K562 (cell line): ENCODE measurements around the gene VPS35L. TPM values are rescaled to one million over a fixed set of nuclear protein-coding genes. Genes with fewer than 3 reads are reported as not detected.

Source experiments
- ARID1B ChIP-seq: fragments of 450-650 bp; IDR thresholded peaks from 2 replicates; pipeline ENCODE4 v1.6.1; 2016; ENCODE audit warnings: antibody characterized with exemption, mild to moderate bottlenecking, inconsistent platforms
- BRCA1 ChIP-seq, 2 experiments: fragments of 450-650 bp in 1 of 2; sonication (generic) in 1 of 2; formaldehyde crosslinking in 1 of 2; IDR thresholded peaks; 2 replicates each; pipeline versions ENCODE4 v1.5.0 to v1.6.1; 2017 to 2020; ENCODE audit warnings: mild to moderate bottlenecking in 1 of 2, missing genetic modification reagents in 1 of 2
- DEAF1 ChIP-seq: fragments of 450-650 bp; formaldehyde crosslinking; IDR thresholded peaks from 2 replicates; pipeline ENCODE4 v1.4.0; 2020; ENCODE audit warnings: mild to moderate bottlenecking, moderate library complexity
- HIVEP1 ChIP-seq: fragments of 250-450 bp; sonication (Bioruptor Pico); IDR thresholded peaks from 2 replicates; pipeline ENCODE4 v1.4.0; 2020; ENCODE audit warnings: mild to moderate bottlenecking
- HNRNPUL1 ChIP-seq: fragments of 200-400 bp; formaldehyde crosslinking; IDR thresholded peaks from 2 replicates; pipeline ENCODE4 v1.6.1; 2017; ENCODE audit warnings: low read length
- PML ChIP-seq: IDR thresholded peaks from 2 replicates; pipeline ENCODE4 v1.6.1; 2012; ENCODE audit warnings: low read length, inconsistent platforms
- RCOR1 ChIP-seq, 2 experiments: IDR thresholded peaks; 2 replicates each; pipeline ENCODE4 v1.6.1; 2012; ENCODE audit warnings: low read depth in 2 of 2, low read length in 2 of 2, borderline replicate concordance in 1 of 2, improper control_type of control experiment in 1 of 2
- THRAP3 ChIP-seq: fragments of 450-650 bp; IDR thresholded peaks from 2 replicates; pipeline ENCODE4 v1.6.1; 2016; ENCODE audit warnings: mild to moderate bottlenecking, inconsistent platforms, borderline replicate concordance
- ZFP30 ChIP-seq: fragments of 250-450 bp; sonication (Bioruptor Pico); IDR thresholded peaks from 2 replicates; pipeline ENCODE4 v1.8.0; 2022; ENCODE audit warnings: moderate library complexity, mild to moderate bottlenecking, inconsistent platforms, borderline replicate concordance
- ZNF174 ChIP-seq: fragments of 250-450 bp; sonication (Bioruptor Pico); IDR thresholded peaks from 2 replicates; pipeline ENCODE4 v1.4.0; 2020; ENCODE audit warnings: mild to moderate bottlenecking
- polyA plus RNA-seq, 8 experiments: library from polyadenylated mRNA; depleted of rRNA in 4 of 8; stranded (reverse) in 5 of 8; unstranded in 3 of 8; fragments of >200 nt; fragmentation: Nextera tagmentation in 2 of 8; fragmentation: Illumina TruSeq in 1 of 8; extraction: Ambion mirVana in 2 of 8; extraction: Trizol in 1 of 8; gene quantifications; 2 replicates each; pipeline versions ENCODE4 v1.2.1 to v1.2.3, GENCODE V29; 2011 to 2014; ENCODE audit warnings: inconsistent platforms in 1 of 8, missing spikeins in 1 of 8
- total RNA-seq, 7 experiments: library from RNA; depleted of rRNA in 6 of 7; stranded (reverse); fragments of >200 nt in 6 of 7; fragmentation: Illumina TruSeq in 2 of 7; extraction: Trizol in 2 of 7; gene quantifications; 2 replicates each; pipeline versions ENCODE4 v1.2.1 to v1.2.3, GENCODE V29; 2011 to 2021; ENCODE audit warnings: low replicate concordance in 1 of 7
- TF ChIP-seq, protein P1 (sequence below): fragments of 250-450 bp; sonication (Bioruptor Pico); IDR thresholded peaks from 2 replicates; pipeline ENCODE4 v1.5.1; 2021; ENCODE audit warnings: mild to moderate bottlenecking
- TF ChIP-seq, protein P2 (sequence below): fragments of 450-650 bp; formaldehyde crosslinking; IDR thresholded peaks from 2 replicates; pipeline ENCODE4 v1.4.0; 2022; ENCODE audit warnings: missing genetic modification characterization
- TF ChIP-seq, protein P3 (sequence below): fragments of 250-450 bp; sonication (Bioruptor Pico); IDR thresholded peaks from 2 replicates; pipeline ENCODE4 v1.9.0; 2021; ENCODE audit warnings: mild to moderate bottlenecking

VPS35L gene
- total and polyA plus RNA-seq, 9 of the 15 experiments (the other 6 are each of a cell fraction or from before 2014, with no cell fraction given) = 10.2 to 30.4 (median 20.1) TPM

GRCh38 chr16:19618876-19619275, 63.4 kb downstream of the VPS35L start (continued):
- TF ChIP-seq, protein P1, sequence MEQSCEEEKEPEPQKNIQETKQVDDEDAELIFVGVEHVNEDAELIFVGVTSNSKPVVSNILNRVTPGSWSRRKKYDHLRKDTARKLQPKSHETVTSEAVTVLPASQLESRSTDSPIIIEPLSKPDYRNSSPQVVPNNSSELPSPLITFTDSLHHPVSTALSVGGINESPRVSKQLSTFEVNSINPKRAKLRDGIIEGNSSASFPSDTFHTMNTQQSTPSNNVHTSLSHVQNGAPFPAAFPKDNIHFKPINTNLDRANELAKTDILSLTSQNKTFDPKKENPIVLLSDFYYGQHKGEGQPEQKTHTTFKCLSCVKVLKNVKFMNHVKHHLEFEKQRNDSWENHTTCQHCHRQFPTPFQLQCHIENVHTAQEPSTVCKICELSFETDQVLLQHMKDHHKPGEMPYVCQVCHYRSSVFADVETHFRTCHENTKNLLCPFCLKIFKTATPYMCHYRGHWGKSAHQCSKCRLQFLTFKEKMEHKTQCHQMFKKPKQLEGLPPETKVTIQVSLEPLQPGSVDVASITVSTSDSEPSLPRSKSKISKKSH (CRISPR knock-in tag) = no peak
- TF ChIP-seq ARID1B = no peak
- TF ChIP-seq, protein P2, sequence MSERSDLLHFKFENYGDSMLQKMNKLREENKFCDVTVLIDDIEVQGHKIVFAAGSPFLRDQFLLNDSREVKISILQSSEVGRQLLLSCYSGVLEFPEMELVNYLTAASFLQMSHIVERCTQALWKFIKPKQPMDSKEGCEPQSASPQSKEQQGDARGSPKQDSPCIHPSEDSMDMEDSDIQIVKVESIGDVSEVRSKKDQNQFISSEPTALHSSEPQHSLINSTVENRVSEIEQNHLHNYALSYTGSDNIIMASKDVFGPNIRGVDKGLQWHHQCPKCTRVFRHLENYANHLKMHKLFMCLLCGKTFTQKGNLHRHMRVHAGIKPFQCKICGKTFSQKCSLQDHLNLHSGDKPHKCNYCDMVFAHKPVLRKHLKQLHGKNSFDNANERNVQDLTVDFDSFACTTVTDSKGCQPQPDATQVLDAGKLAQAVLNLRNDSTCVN (CRISPR knock-in tag) = no peak
- no peak for TF ChIP-seq HIVEP1 (CRISPR knock-in tag)
- TF ChIP-seq BRCA1 (IDR thresholded peaks at IDR 0.05) = no peak
- no peak for TF ChIP-seq BRCA1 (CRISPR knock-in tag; IDR thresholded peaks at IDR 0.05)
- no peak for TF ChIP-seq ZNF174 (CRISPR knock-in tag)
- no peak for TF ChIP-seq ZFP30
- TF ChIP-seq, protein P3, sequence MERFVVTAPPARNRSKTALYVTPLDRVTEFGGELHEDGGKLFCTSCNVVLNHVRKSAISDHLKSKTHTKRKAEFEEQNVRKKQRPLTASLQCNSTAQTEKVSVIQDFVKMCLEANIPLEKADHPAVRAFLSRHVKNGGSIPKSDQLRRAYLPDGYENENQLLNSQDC (CRISPR knock-in tag) = no peak
- TF ChIP-seq THRAP3 = no peak
- TF ChIP-seq RCOR1 (IDR thresholded peaks at IDR 0.05; ENCODE audit: borderline replicate concordance in 1 of 2, low read depth in 2 of 2, low read length in 2 of 2) = no peak
- no peak for TF ChIP-seq PML
- no peak for TF ChIP-seq DEAF1 (CRISPR knock-in tag)
- TF ChIP-seq HNRNPUL1 = no peak
